HG02938 (cell line): ENCODE results near the gene USP3.
A peak's percentile ranks its signal among the peaks of the same experiment; 100 is the strongest.
"Not testable (repeated sequence)": the region's sequence is repeated elsewhere in the genome, so short reads cannot be mapped to it uniquely, and the experiment has no call there.

ENCODE experiments used
- ATAC-seq: cut with Tn5 transposase; IDR thresholded peaks from one replicate; pipeline ENCODE4 v1.9.1; 2021; ENCODE audit warnings: mild to moderate bottlenecking, moderate library complexity; ENCODE audit not compliant: unreplicated experiment

USP3 gene

DNA sequence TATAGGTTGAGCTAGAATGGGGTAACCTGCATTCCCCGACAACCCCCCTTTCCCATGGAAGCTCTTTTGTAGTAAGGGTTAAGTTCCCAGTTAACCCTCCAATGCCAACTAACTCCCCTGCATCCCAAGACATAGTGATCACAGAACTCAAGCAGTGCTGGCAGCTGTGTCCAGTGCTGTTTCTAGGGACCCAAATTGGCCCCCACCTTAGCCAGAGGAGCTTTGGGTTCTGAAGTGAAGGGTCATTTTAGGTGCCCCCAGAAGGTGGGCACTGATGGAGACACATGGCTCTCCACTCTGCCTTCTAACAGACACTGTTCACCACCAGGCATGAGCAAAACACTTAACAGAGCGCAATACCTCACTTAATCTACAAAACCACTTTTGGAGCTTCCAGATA lies 99.9 kb downstream of the USP3 start:
- ATAC-seq: no peak

DNA sequence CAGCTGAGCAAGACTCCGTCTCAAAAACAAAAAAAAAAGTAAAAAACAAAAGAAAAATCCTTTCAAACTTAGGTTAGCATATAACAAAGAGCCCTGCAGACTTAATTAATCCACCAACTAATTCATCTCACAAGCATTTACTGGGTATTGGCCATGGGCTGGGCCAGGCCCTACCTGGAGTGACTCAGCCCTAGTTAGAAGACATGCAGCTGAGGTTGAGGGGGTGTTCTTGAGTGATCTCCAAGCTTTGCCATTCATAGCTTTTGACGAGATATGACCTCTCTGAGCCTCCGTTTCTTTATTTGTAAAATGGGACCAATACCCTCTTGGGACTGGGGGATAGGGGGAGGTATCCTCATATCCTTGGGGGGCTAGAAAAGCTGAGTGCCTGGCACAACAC lies 100.6 kb downstream of the USP3 start:
- ATAC-seq: no peak

DNA sequence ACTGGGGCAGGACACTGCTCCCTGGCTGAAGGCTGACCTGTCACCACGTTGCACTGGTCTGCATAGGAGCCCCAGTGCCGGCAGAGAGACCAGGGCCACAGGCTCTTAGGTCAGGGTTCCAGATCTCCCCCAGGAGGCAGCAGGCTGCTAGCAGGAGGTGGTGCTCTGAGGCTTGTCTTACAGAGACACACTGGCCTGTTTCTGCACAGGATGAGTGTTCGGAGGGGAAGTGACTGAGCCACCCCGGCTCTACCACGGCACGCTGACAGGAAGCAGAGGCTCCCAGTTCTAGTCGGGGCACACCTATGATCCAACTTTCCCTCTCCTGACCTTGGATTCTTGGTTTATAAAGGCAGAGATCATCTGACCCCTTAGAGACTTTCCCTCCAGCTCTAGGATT lies 101.4 kb downstream of the USP3 start:
- no peak for ATAC-seq

DNA sequence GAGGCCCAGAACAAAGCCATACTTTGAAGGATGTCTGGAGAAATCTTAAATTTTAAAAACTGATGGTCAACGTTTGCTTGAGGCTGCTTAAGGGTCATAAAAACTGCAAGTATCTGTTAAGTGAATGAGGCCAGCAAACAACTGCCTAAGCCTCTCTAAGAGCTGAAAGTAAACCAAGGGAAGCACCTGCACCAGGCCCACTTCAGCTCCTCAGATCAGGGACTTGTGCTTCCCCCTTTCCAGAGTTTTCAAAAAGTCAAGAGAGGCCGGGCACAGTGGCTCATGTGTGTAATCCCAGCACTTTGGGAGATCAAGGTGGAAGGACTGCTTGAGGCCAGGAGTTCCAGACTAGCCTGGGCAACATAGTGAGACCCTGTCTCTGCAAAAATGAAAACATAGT lies 101.9 kb downstream of the USP3 start:
- no peak for ATAC-seq

- no peak for ATAC-seq
These were observed 104.6 kb downstream of the USP3 start for GRCh38 chr15:63608989-63609388.

DNA sequence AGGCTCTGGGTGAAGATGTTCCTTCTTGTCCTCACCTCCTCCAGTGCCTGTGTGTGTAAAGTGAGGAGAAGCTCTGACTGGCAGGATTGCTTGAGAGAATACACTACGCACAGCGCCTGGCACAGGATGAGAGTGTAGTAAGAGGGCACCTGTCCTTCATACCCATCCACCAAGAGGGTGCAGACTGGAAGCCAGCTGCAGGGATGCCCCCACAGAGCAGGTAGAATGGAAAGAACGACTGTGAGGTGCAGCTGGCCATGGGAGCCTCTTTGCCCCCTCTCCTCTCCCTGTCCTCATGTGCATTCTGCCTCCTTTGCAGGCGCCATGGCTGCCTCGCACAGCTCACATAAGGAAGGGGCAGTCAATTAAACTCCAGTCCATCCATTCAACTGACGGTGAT lies 105.1 kb downstream of the USP3 start:
- ATAC-seq: no peak

DNA sequence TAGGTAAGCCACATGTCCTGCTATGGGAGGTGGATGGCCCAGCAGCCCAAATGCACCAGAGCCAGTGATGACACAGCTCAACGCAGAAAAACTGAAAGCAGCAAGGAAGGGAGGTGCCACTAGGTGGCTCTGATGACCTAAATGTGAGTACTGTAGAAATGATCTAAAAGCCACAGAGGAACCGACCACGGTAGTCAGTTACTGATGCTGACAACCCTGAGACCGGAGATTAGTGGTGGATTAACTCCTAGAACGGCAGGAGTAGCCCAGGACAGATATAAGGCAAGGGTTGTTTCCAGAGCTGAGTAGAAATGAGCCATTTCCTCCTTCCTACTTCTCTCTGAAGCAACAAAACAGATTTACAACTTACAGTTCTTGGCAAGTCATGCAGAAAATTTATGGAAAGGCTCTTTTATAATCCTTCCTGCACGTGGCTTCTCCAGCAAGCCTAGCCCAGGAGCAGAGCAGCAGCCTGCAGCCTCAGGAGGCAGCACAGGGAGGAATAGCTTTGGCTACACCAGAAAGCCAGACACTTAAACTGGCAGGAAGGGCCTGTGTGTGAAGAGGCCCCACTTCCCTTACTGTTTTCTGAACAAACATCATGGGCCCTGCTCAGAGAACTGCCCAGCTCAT lies 105.9 kb downstream of the USP3 start:
- peak; percentile 69 for ATAC-seq

DNA sequence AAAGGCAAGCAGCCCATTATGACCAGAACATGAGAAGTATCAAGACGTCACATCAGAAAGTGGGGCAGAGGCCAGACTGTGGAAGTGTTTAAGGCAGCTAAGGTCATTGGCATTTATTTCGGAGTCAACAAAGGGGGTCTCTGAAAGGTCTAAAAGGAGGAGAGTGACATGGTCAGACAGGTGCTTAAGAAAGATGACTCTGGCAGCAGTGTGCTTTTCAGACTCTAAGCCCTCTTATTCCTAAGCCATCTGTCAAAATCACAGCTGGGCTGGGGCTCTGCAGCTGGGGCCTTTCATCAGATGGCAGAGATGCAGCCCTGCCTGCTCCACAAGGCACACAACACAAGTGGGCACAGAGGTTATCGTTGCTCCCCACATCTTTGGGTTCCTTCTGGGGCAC lies 106.8 kb downstream of the USP3 start:
- no peak for ATAC-seq

GRCh38 chr15:63612300-63612699 lies 107.9 kb downstream of the USP3 start:
- ATAC-seq: no peak

DNA sequence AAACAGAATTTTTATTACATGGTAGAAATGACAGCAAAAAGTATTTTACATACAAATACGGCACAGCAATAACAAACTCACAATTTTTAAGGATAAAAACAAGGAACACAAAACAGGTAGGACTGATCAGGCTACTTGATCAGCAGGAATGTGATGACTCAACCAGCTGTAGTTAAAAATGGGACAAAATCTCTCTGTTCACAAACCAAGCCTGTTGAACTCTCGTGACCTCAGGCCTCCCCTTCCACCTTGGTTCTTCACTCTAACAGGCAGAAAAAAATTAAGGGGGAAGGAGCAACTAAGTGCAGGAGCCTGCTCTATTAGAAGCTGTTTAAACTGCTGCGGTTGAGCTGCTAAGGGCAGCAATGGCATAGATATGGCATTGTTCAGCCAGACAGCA lies 111.5 kb downstream of the USP3 start:
- no peak for ATAC-seq

DNA sequence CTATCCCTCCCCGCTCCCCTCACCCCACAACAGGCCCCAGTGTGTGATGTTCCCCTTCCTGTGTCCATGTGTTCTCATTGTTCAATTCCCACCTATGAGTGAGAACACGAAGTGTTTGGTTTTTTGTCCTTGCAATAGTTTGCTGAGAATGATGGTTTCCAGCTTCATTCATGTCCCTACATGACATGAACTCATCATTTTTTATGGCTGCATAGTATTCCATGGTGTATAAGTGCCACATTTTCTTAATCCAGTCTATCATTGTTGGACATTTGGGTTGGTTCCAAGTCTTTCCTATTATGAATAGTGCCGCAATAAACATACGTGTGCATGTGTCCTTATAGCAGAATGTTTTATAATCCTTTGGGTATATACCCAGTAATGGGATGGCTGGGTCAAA lies 112.8 kb downstream of the USP3 start:
- not testable (repeated sequence) for ATAC-seq

DNA sequence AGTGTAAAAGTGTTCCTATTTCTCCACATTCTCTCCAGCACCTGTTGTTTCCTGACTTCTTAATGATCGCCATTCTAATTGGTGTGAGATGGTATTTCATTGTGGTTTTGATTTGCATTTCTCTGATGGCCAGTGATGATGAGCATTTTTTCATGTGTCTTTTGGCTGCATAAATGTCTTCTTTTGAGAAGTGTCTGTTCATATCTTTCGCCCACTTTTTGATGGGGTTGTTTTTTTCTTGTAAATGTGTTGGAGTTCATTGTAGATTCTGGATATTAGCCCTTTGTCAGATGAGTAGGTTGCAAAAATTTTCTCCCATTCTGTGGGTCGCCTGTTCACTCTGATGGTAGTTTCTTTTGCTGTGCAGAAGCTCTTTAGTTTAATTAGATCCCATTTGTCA lies 113.2 kb downstream of the USP3 start:
- not testable (repeated sequence) for ATAC-seq

DNA sequence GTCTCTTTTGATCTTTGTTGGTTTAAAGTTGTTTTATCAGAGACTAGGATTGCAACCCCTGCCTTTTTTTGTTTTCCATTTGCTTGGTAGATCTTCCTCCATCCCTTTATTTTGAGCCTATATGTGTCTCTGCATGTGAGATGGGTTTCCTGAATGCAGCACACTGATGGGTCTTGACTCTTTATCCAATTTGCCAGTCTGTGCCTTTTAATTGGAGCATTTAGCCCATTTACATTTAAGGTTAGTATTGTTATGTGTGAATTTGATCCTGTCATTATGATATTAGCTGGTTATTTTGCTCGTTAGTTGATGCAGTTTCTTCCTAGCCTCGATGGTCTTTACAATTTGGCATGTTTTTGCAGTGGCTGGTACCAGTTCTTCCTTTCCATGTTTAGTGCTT lies 116.4 kb downstream of the USP3 start:
- ATAC-seq: not testable (repeated sequence)

DNA sequence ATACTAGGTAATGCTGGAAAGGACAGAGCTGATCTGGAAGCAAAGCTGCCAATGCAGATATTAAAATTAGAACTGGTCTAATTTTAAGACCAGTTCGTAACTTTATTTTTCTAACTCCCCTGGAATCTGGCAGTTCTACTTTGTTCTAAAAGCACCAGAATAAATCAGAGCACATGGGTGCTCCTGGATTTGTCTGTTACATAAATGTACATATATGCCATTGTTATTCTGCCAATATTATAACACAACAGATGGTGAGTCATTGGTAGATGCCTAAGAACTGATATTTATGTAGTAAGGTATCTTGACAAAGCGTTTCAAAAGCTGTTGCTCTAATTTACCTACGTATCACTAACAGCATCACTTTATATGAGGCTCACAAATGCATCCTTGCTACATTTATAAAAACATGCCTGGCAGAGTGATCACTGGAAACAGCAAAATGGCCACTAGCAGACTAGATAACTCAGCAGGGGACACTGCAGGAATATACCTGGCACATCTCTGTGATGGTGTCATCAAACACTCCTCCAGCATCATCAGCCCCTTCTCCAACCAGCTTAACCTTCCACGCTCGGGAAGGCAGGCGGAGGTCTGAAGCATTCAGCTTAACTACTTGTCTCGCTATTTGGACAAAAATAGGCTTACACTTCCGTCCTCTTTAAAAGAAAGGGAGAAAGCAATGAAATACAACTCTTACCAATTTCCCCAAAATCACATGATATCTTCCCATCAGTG lies 119.0 kb downstream of the USP3 start:
- ATAC-seq: no peak

DNA sequence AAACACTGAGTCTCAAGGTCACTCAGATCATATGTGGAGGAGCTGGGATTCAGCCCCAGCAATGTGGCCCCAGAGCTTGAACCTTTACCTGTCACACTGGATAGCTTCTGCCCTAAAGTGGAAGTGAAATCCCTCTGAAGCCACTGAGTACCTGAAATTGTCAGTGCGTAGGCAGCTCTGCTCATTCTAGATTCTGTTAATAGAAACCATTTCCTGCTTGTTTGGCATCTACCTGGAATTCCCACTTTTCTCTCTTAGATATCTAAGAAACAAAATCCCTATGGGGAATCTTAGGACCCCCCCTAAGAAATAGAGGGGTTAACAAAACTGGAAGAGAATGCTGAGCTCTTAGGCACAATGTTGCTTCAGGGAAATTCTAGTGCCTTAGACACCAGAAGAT lies 122.6 kb downstream of the USP3 start:
- ATAC-seq: no peak

DNA sequence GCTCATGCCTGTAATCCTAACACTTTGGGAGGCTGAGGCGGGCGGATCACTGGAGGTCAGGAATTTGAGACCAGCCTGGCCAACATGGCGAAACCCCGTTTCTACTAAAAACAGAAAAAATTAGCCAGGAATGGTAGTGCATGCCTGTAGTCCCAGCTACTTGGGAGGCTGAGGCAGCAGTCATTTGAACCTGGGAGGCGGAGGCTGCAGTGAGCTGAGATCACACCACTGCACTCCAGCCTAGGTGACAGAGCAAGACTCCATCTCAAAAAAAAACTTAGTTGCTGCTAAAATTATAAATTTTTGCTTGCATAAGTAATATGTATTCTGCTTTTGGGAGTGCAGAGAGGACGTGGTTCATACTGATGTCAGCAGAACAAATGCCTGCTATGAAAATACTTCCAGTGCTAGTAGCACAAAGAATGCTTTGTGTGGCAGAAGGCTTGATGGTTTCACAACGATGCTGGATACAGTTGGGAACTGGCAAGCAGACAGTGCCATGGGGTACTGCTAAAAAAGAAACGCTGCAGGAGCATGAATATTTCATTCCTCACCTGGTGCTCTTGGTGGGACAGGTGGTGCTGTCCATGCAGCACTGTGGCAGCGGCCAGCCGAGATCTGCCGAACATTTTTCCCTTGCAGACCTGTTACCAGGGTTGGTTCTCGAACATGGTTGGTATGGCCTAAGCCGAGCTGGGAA lies 123.9 kb downstream of the USP3 start:
- ATAC-seq: no peak

DNA sequence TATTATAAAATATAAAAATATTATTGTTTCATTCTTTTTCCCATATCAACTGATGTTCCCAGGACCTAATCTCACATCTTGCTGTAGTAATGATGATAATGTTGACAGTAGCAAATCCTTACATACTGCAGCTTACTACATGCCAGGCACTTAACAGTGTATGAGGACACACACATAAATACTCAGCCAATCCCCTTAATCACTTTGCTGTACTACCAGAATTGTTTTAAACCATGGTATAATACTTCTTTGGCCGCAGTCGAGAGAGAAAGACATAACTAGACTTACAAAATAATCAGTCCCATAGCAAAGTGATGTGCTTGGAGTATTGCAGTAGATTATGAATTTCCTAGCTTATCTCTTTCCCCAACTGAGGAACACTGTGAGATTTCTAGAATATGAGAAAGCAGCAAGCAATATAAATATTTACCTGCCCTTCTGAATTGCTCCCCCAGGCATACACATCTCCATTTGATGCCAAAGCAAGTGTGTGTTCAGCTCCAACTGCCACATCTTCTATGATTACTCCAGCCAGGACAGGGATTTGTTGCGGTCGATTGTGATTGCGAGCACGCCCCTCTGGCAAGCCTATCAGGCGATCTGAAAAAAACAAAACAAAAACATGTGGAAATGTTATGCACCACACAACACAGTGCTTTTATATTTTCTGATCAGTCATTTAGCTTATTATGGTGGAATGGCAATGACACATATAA lies 125.8 kb downstream of the USP3 start:
- ATAC-seq: no peak

DNA sequence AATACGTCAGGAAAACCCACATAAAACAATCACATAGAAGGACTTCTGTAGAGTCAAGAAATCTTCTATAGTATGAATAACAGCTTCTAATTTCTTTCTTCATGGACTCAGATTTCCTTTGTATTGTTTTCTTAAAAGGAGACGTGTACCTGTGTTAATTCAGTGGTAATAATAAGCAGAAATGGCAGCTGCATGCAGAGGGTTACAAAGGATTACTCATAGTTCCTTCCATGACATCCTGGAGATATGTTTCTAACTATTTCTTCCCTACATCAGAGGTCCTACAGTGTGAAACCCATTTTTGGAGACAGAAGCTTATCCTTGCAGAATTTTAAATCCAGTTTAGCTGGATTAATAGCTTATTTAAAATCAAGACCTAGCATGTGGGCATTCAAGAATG lies 128.9 kb downstream of the USP3 start:
- no peak for ATAC-seq

DNA sequence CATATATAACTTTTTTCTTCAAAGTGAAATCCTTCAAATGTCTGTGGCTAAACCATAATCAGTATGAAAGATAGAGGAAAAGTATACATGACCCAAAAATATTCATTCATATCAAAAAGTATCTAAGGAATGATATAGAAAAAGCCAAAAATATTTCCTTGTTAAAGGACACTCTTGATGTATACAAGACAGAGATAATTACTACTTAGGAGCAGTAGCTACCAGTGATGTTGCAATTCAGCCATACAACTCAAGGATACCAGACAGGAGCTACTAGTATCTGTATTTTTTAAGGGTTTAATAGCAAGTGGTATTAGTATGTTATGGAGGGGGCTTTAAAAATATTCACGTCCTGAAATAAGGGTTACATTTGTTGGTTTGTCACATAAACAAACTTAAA lies 129.8 kb downstream of the USP3 start:
- no peak for ATAC-seq

- ATAC-seq: no peak
These were observed 132.2 kb downstream of the USP3 start for GRCh38 chr15:63636518-63637061.

- no peak for ATAC-seq
These were observed 134.4 kb downstream of the USP3 start for GRCh38 chr15:63638839-63639238.
